ENCODE data around the gene METRNL.
A peak's percentile ranks its signal among the peaks of the same experiment; 100 is the strongest.

Gene METRNL

GRCh38 chr17:83100220-83100852, 20.9 kb downstream of the METRNL start:
- H3K79me2 ChIP-seq (ENCODE audit: low read length), result no peaks in the 10 kb centered on the region
- no peak overlapping the region for H3K4me3 ChIP-seq (ENCODE audit: low read length)
- no peaks in the 10 kb centered on the region for H4K20me1 ChIP-seq (ENCODE audit: insufficient read depth, low read length)
- TF ChIP-seq CTCF (IDR thresholded peaks at IDR 0.05; ENCODE audit: low read length), result no peak
- TF ChIP-seq EZH2 (optimal IDR thresholded peaks at IDR 0.05; ENCODE audit: low read depth, low read length), result no peak
- no peak for TF ChIP-seq EZH2phosphoT487 (IDR thresholded peaks at IDR 0.05; ENCODE audit: low read length)
- no peaks in the 10 kb centered on the region for H3K9me2 ChIP-seq (replicated peaks; ENCODE audit: insufficient read depth, low read length)
- H3K9me3 ChIP-seq (replicated peaks; ENCODE audit: insufficient read depth, low read length), result no peaks in the 10 kb centered on the region
- no peak overlapping the region for H2AFZ ChIP-seq (ENCODE audit: low read length)
- H3K4me1 ChIP-seq (ENCODE audit: low read length), result peaks cover 16% of the 10 kb centered on the region
- H3K36me3 ChIP-seq (replicated peaks; ENCODE audit: insufficient read depth, low read length), result no peaks in the 10 kb centered on the region
- H3K27ac ChIP-seq (ENCODE audit: low read length), result peak overlapping the region; percentile 39; the same call in 1 of the 2 replicates
- H3K9ac ChIP-seq (ENCODE audit: low read length), result no peak overlapping the region
- H3K4me2 ChIP-seq (ENCODE audit: low read depth, low read length), result peak overlapping the region; percentile 50
- no peaks in the 10 kb centered on the region for H3F3A ChIP-seq (ENCODE audit: insufficient read depth, low read length)
- H3K27me3 ChIP-seq (replicated peaks; ENCODE audit: insufficient read depth, low read length), result peaks cover 60% of the 10 kb centered on the region
- DNase-seq, result no peak

DNA sequence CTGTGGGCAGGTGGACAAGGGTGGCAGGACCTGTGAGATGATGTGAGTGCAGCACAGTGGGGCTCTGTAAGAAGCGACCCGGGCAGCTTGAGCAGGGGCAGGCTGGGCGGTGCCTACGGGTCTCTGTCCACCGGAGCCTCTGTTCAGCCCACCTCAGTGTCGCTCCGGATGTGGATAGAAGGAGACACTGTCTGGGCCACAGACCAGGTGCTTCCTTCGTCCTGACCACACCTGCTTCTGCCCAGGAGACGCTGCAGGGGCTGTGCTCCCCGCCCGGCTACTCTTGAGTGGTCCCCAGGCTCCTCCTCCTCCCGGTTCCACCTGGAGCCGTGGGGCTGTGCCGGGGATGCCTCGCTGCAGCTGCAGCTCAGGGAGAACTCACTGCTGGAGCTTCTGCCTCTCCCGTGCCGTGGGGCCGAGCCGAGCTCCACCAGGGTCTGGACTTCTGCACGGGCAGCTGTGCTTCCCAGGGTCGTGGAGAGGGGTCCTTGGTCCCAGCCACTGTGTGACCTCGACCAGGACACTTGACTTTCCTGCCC, 21.5 kb downstream of the METRNL start:
- Histone ChIP-seq H2AFZ (ENCODE audit: low read length) (no peak overlapping the region), H3K4me2 (ENCODE audit: low read depth, low read length) (peak overlapping the region; percentile 76), H4K20me1 (ENCODE audit: insufficient read depth, low read length) (no peaks in the 10 kb centered on the region), H3K27me3 (replicated peaks; ENCODE audit: insufficient read depth, low read length) (peaks cover 64% of the 10 kb centered on the region), H3F3A (ENCODE audit: insufficient read depth, low read length) (no peaks in the 10 kb centered on the region), H3K9ac (ENCODE audit: low read length) (no peak overlapping the region), H3K4me3 (ENCODE audit: low read length) (peak overlapping the region; percentile 37; the same call in 1 of the 2 replicates), H3K27ac (ENCODE audit: low read length) (no peak overlapping the region), H3K79me2 (ENCODE audit: low read length) (no peaks in the 10 kb centered on the region), H3K4me1 (ENCODE audit: low read length) (peaks cover 16% of the 10 kb centered on the region), H3K9me3 (replicated peaks; ENCODE audit: insufficient read depth, low read length) (no peaks in the 10 kb centered on the region), H3K9me2 (replicated peaks; ENCODE audit: insufficient read depth, low read length) (no peaks in the 10 kb centered on the region), H3K36me3 (replicated peaks; ENCODE audit: insufficient read depth, low read length) (no peaks in the 10 kb centered on the region)
- TF ChIP-seq EZH2 (optimal IDR thresholded peaks at IDR 0.05; ENCODE audit: low read depth, low read length), result no peak
- no peak for TF ChIP-seq EZH2phosphoT487 (IDR thresholded peaks at IDR 0.05; ENCODE audit: low read length)
- TF ChIP-seq CTCF (IDR thresholded peaks at IDR 0.05; ENCODE audit: low read length), result no peak
- DNase-seq, result peak; percentile 63

DNA sequence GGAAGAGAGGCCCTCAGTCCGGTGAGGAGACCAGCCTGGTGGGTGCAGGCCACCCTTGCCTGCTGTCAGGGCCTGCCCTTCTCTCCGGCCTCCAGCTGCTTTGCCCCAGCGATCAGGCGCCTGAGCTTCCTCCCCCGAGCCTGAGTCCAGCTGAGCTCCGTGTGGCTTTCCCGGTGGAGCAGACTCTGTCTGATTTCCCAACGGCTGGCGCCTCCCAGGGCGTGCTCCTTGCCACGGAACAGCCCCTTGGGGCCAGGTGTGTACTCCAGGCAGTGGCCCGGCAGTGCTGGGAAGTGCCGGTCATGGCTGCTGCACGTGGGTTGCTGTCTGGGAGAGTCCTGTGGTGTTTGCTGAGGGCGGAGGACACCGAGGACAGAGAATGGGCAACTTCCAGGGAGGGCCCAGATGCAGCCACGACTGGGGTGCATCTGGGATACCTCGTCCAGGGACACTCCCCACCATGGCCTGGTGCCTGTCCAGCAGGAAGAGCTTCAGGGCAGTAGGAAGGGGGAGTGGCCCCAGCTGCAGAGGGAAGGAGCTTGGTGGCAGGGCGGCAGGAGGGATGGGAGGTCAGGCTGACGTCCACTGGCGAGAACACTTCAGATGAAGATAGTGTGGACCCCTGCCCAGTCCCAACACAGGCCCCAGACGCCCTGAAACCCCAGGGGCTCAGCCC, 22.5 kb downstream of the METRNL start:
- no peaks in the 10 kb centered on the region for H3K36me3 ChIP-seq (replicated peaks; ENCODE audit: insufficient read depth, low read length)

More for the DNA sequence above, 22.5 kb downstream of the METRNL start:
- H3K27me3 ChIP-seq (replicated peaks; ENCODE audit: insufficient read depth, low read length), result peaks cover 68% of the 10 kb centered on the region
- H3K4me2 ChIP-seq (ENCODE audit: low read depth, low read length), result no peak overlapping the region
- no peaks in the 10 kb centered on the region for H3K9me2 ChIP-seq (replicated peaks; ENCODE audit: insufficient read depth, low read length)
- no peaks in the 10 kb centered on the region for H3K79me2 ChIP-seq (ENCODE audit: low read length)
- H3K4me1 ChIP-seq (ENCODE audit: low read length), result peaks cover 16% of the 10 kb centered on the region
- H3K27ac ChIP-seq (ENCODE audit: low read length), result no peak overlapping the region
- H3F3A ChIP-seq (ENCODE audit: insufficient read depth, low read length), result no peaks in the 10 kb centered on the region
- no peak for TF ChIP-seq EZH2 (optimal IDR thresholded peaks at IDR 0.05; ENCODE audit: low read depth, low read length)
- no peak for TF ChIP-seq EZH2phosphoT487 (IDR thresholded peaks at IDR 0.05; ENCODE audit: low read length)
- TF ChIP-seq CTCF (IDR thresholded peaks at IDR 0.05; ENCODE audit: low read length), result no peak
- no peak overlapping the region for H3K9ac ChIP-seq (ENCODE audit: low read length)
- no peaks in the 10 kb centered on the region for H3K9me3 ChIP-seq (replicated peaks; ENCODE audit: insufficient read depth, low read length)
- no peak overlapping the region for H2AFZ ChIP-seq (ENCODE audit: low read length)
- DNase-seq, result no peak
- H3K4me3 ChIP-seq (ENCODE audit: low read length), result no peak overlapping the region
- no peaks in the 10 kb centered on the region for H4K20me1 ChIP-seq (ENCODE audit: insufficient read depth, low read length)

Measured in MM.1S (cell line).